ENCODE measurements around the gene PRM3. TPM values are rescaled to one million over a fixed set of nuclear protein-coding genes. Genes with fewer than 3 reads are reported as not detected.

The PRM3 gene
- total and polyA plus RNA-seq, 2 donors (not counting 1 experiment from before 2014, with no cell fraction given) = not detected

DNA sequence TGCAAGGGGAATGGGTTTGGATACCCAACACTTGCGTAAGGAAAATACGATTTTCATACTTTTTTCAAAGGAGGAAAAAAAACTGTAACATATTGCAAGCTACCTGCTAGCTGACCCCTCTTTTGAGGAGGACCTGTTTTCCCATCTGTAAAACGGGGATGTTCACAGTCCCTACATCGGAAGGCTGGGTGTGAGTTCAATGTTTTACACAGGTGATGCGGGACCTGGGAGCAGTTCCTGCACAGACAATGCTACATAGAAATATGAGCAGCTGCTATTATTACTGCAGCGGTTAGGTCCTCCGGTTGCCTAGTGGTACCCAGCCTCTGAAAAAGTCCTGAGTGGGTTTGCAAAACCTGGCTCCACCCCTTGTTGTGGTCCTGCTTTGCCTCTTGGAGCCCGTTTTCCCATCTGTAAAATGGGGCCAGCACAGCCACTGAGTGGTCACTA, 20.9 kb downstream of the PRM3 start:
- peak overlapping the region; percentile 89 for H3K4me3 Mint-ChIP-seq
- H3K27ac Mint-ChIP-seq = peak overlapping the region; percentile 83
- H3K9me3 Mint-ChIP-seq (ENCODE audit: insufficient read depth) = no peaks in the 10 kb centered on the region
- CTCF ChIA-PET = interaction anchor here (0.6 to 10.3 kb wide), 10 partner anchors 28 to 289 kb away, joined by 3 to 223 read pairs (median 6); no protein-coding TSS in a partner anchor
- Histone ChIP-seq H4K20me1 (ENCODE audit: control insufficient read depth, insufficient read depth, low read length, poor library complexity, severe bottlenecking) (peaks cover 50% of the 10 kb centered on the region), H2AFZ (ENCODE audit: insufficient read depth, low read depth, low read length, poor library complexity, severe bottlenecking) (no peak overlapping the region), H3K4me2 (replicated peaks; ENCODE audit: low read depth, low read length, poor library complexity, severe bottlenecking) (peak overlapping the region; percentile 98), H3K36me3 (replicated peaks in 1 of 2; ENCODE audit: control extremely low read depth in 1 of 2, control insufficient read depth in 1 of 2, extremely low read depth in 1 of 2, insufficient read depth in 2 of 2, low read length in 1 of 2) (peaks cover 2 to 17% of the 10 kb centered on the region in 2 experiments), H3K9ac (ENCODE audit: low read length) (no peak overlapping the region), H3K27ac (ENCODE audit: low read length in 2 of 2) (no peak overlapping the region), H3K4me3 (ENCODE audit: control extremely low read depth in 1 of 5, extremely low read depth in 1 of 5, insufficient read depth in 1 of 5, low read depth in 2 of 5, low read length in 4 of 5) (no peak overlapping the region), H3K27me3 (replicated peaks in 1 of 4; ENCODE audit: control extremely low read depth in 1 of 4, control insufficient read depth in 3 of 4, insufficient read depth in 4 of 4, low read length in 3 of 4) (no peaks in the 10 kb centered on the region), H3K9me3 (ENCODE audit: control extremely low read depth in 1 of 3, control insufficient read depth in 2 of 3, insufficient read depth in 1 of 3, low read length in 2 of 3) (no peaks in the 10 kb centered on the region), H3K4me1 (ENCODE audit: control insufficient read depth in 2 of 2, insufficient read depth in 2 of 2, low read length in 2 of 2) (peaks cover 36 to 42% of the 10 kb centered on the region in 2 donors), H3K79me2 (ENCODE audit: control insufficient read depth, insufficient read depth, low read length) (peaks cover 20% of the 10 kb centered on the region)
- no peak for TF ChIP-seq EZH2 (IDR thresholded peaks at IDR 0.05; ENCODE audit: borderline replicate concordance, insufficient read depth, low read depth, low read length, poor library complexity, severe bottlenecking)
- TF ChIP-seq, protein P1, sequence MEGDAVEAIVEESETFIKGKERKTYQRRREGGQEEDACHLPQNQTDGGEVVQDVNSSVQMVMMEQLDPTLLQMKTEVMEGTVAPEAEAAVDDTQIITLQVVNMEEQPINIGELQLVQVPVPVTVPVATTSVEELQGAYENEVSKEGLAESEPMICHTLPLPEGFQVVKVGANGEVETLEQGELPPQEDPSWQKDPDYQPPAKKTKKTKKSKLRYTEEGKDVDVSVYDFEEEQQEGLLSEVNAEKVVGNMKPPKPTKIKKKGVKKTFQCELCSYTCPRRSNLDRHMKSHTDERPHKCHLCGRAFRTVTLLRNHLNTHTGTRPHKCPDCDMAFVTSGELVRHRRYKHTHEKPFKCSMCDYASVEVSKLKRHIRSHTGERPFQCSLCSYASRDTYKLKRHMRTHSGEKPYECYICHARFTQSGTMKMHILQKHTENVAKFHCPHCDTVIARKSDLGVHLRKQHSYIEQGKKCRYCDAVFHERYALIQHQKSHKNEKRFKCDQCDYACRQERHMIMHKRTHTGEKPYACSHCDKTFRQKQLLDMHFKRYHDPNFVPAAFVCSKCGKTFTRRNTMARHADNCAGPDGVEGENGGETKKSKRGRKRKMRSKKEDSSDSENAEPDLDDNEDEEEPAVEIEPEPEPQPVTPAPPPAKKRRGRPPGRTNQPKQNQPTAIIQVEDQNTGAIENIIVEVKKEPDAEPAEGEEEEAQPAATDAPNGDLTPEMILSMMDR (IDR thresholded peaks at IDR 0.05) = no peak
- ATAC-seq (ENCODE audit: low read depth) (no peak), DNase-seq (no peak)
- POLR2A ChIA-PET = interaction anchor here (0.5 to 2.6 kb wide), 13 partner anchors 28 to 302 kb away, joined by 3 to 15 read pairs (median 5); partner anchors contain the start of gene RMI2
- peaks cover 52% of the 10 kb centered on the region for H3K4me1 Mint-ChIP-seq
- WGBS (ENCODE audit: insufficient coverage) = 80% methylated on average over 4 of the region's 8 CpGs
- intact Hi-C loops (cut with micrococcal nuclease) = loop anchor here (2.0 to 10.0 kb wide), 3 partner anchors 20 to 662 kb away; partner anchors contain the start of gene GSPT1
- no peaks in the 10 kb centered on the region for H3K27me3 Mint-ChIP-seq

All from B cell (primary cell).